Measurements from ENCODE around the gene ESPNL. TPM values are rescaled to one million over a fixed set of nuclear protein-coding genes. Genes with fewer than 3 reads are reported as not detected.

The ESPNL gene
- total RNA-seq, 2 experiments from 2014 or later, result not detected

GRCh38 chr2:238063414-238064189 lies 36.5 kb upstream of the ESPNL start:
- ATAC-seq (ENCODE audit: poor library complexity) (no peak), DNase-seq (no peak)
- H3K9me3 Mint-ChIP-seq, result no peaks in the 10 kb centered on the region
- Histone ChIP-seq H3K4me1 (ENCODE audit: insufficient read depth, low read length) (peaks cover 27% of the 10 kb centered on the region), H3K36me3 (ENCODE audit: insufficient read depth, low read length) (peaks cover 12% of the 10 kb centered on the region), H3K9me3 (ENCODE audit: control insufficient read depth in 1 of 2, insufficient read depth in 1 of 2, low read length in 2 of 2) (peaks cover 0 to 5% of the 10 kb centered on the region in 2 experiments), H3K27me3 (ENCODE audit: control insufficient read depth in 1 of 2, insufficient read depth in 2 of 2, low read length in 2 of 2) (no peaks in the 10 kb centered on the region), H3K27ac (ENCODE audit: low read depth in 1 of 2, low read length in 2 of 2) (no peak overlapping the region), H3K4me3 (ENCODE audit: low read length) (no peak overlapping the region)
- H3K4me1 Mint-ChIP-seq (ENCODE audit: low read depth), result peaks cover 43% of the 10 kb centered on the region
- peaks cover 41% of the 10 kb centered on the region for H3K36me3 Mint-ChIP-seq (ENCODE audit: low read depth)
- ChIA-PET POLR2A (no interaction called here), CTCF (no interaction called here)
- no peak overlapping the region for H3K27ac Mint-ChIP-seq
- no peak for TF ChIP-seq CTCF (IDR thresholded peaks at IDR 0.05)
- no peaks in the 10 kb centered on the region for H3K27me3 Mint-ChIP-seq
- no peak overlapping the region for H3K4me3 Mint-ChIP-seq
- intact Hi-C loops (cut with DNase I, micrococcal nuclease), result loop anchor here in 1 of 2 experiments (5.0 to 10.0 kb wide), 3 partner anchors 139 to 369 kb away; partner anchors contain the start of genes ILKAP and PER2

- Mint-ChIP-seq H3K36me3 (ENCODE audit: low read depth) (peaks cover 48% of the 10 kb centered on the region), H3K4me1 (ENCODE audit: low read depth) (peaks cover 48% of the 10 kb centered on the region), H3K4me3 (peak overlapping the region; percentile 22), H3K27me3 (no peaks in the 10 kb centered on the region), H3K9me3 (no peaks in the 10 kb centered on the region), H3K27ac (no peak overlapping the region)
- Histone ChIP-seq H3K27me3 (ENCODE audit: control insufficient read depth in 1 of 2, insufficient read depth in 2 of 2, low read length in 2 of 2) (no peaks in the 10 kb centered on the region), H3K27ac (ENCODE audit: low read depth in 1 of 2, low read length in 2 of 2) (no peak overlapping the region), H3K4me3 (ENCODE audit: low read length) (no peak overlapping the region), H3K4me1 (ENCODE audit: insufficient read depth, low read length) (peaks cover 31% of the 10 kb centered on the region), H3K36me3 (ENCODE audit: insufficient read depth, low read length) (peaks cover 12% of the 10 kb centered on the region), H3K9me3 (ENCODE audit: control insufficient read depth in 1 of 2, insufficient read depth in 1 of 2, low read length in 2 of 2) (peaks cover 0 to 5% of the 10 kb centered on the region in 2 experiments)
- TF ChIP-seq CTCF (IDR thresholded peaks at IDR 0.05), result no peak
- DNase-seq (no peak), ATAC-seq (ENCODE audit: poor library complexity) (no peak)
- intact Hi-C loops (cut with DNase I, micrococcal nuclease), result loop anchor here in 1 of 2 experiments (5.0 to 10.0 kb wide), 3 partner anchors 138 to 370 kb away; partner anchors contain the start of genes ILKAP and PER2
- ChIA-PET POLR2A (no interaction called here), CTCF (no interaction called here)
Measured at GRCh38 chr2:238064376-238064775, 35.8 kb upstream of the ESPNL start.

GRCh38 chr2:238065071-238065846 lies 34.9 kb upstream of the ESPNL start:
- ATAC-seq (ENCODE audit: poor library complexity) (no peak), DNase-seq (no peak)
- H3K4me1 ChIP-seq (ENCODE audit: insufficient read depth, low read length), result peaks cover 35% of the 10 kb centered on the region
- Mint-ChIP-seq H3K27ac (no peak overlapping the region), H3K4me1 (ENCODE audit: low read depth) (peaks cover 47% of the 10 kb centered on the region), H3K27me3 (no peaks in the 10 kb centered on the region), H3K9me3 (no peaks in the 10 kb centered on the region), H3K36me3 (ENCODE audit: low read depth) (peaks cover 54% of the 10 kb centered on the region), H3K4me3 (no peak overlapping the region)
- intact Hi-C loops (cut with DNase I, micrococcal nuclease), result loop anchor here in 1 of 2 experiments (10.0 kb wide), 1 partner anchor 370 kb away; no protein-coding TSS in a partner anchor
- ChIA-PET POLR2A (no interaction called here), CTCF (no interaction called here)
- H3K27me3 ChIP-seq (ENCODE audit: control insufficient read depth in 1 of 2, insufficient read depth in 2 of 2, low read length in 2 of 2), result no peaks in the 10 kb centered on the region
- no peak overlapping the region for H3K4me3 ChIP-seq (ENCODE audit: low read length)
- H3K27ac ChIP-seq (ENCODE audit: low read depth in 1 of 2, low read length in 2 of 2), result no peak overlapping the region
- H3K9me3 ChIP-seq (ENCODE audit: control insufficient read depth in 1 of 2, insufficient read depth in 1 of 2, low read length in 2 of 2), result peaks cover 0 to 5% of the 10 kb centered on the region in 2 experiments
- no peak for TF ChIP-seq CTCF (IDR thresholded peaks at IDR 0.05)
- peaks cover 16% of the 10 kb centered on the region for H3K36me3 ChIP-seq (ENCODE audit: insufficient read depth, low read length)
